ENCODE data around the gene SIGLEC7.
"Not testable (repeated sequence)": the region's sequence is repeated elsewhere in the genome, so short reads cannot be mapped to it uniquely, and the experiment has no call there.

Gene SIGLEC7

GRCh38 chr19:51139299-51140014 lies 2.6 kb upstream of the SIGLEC7 start:
- DNase-seq: peak in 1 of 2 donors; percentile 71

GRCh38 chr19:51140441-51140840 lies 1.7 kb upstream of the SIGLEC7 start:
- no peak for DNase-seq

- no peak for DNase-seq
Measured at GRCh38 chr19:51141181-51141580, 920 bp upstream of the SIGLEC7 start.

- not testable (repeated sequence) for DNase-seq
Measured at GRCh38 chr19:51142809-51143475, 841 bp downstream of the SIGLEC7 start.

- no peak for DNase-seq
Measured at GRCh38 chr19:51143486-51143885, 1.4 kb downstream of the SIGLEC7 start.

GRCh38 chr19:51144482-51145045 lies 2.5 kb downstream of the SIGLEC7 start:
- DNase-seq: no peak

- DNase-seq: no peak
Measured at GRCh38 chr19:51145916-51146493, 3.9 kb downstream of the SIGLEC7 start.

- no peak for DNase-seq
Measured at GRCh38 chr19:51146751-51147150, 4.7 kb downstream of the SIGLEC7 start.

GRCh38 chr19:51147663-51148062 lies 5.6 kb downstream of the SIGLEC7 start:
- DNase-seq: no peak

GRCh38 chr19:51148580-51148979 lies 6.5 kb downstream of the SIGLEC7 start:
- peak in 1 of 2 donors; percentile 25 for DNase-seq

GRCh38 chr19:51150627-51151026 lies 8.5 kb downstream of the SIGLEC7 start:
- no peak for DNase-seq

- DNase-seq: no peak
Measured at GRCh38 chr19:51156710-51157109, 14.6 kb downstream of the SIGLEC7 start.

GRCh38 chr19:51157265-51157664 lies 15.2 kb downstream of the SIGLEC7 start:
- no peak for DNase-seq

GRCh38 chr19:51158474-51159129 lies 16.5 kb downstream of the SIGLEC7 start:
- peak; percentile 47 to 60 for DNase-seq

GRCh38 chr19:51159656-51160055 lies 17.6 kb downstream of the SIGLEC7 start:
- DNase-seq: no peak

- no peak for DNase-seq
Measured at GRCh38 chr19:51161266-51161665, 19.2 kb downstream of the SIGLEC7 start.

GRCh38 chr19:51161867-51162496 lies 19.9 kb downstream of the SIGLEC7 start:
- DNase-seq: no peak

GRCh38 chr19:51163257-51163656 lies 21.2 kb downstream of the SIGLEC7 start:
- DNase-seq: no peak

GRCh38 chr19:51164215-51164614 lies 22.1 kb downstream of the SIGLEC7 start:
- no peak for DNase-seq

- peak; percentile 14 to 24 for DNase-seq
Measured at GRCh38 chr19:51166846-51167490, 24.9 kb downstream of the SIGLEC7 start.

- no peak for DNase-seq
Measured at GRCh38 chr19:51168564-51169282, 26.6 kb downstream of the SIGLEC7 start.
